Measurements from ENCODE around the gene TCF20. TPM values are rescaled to one million over a fixed set of nuclear protein-coding genes. Genes with fewer than 3 reads are reported as not detected.

The TCF20 gene
- total RNA-seq, 1 donor from 2014 or later, result 41.1 TPM

DNA sequence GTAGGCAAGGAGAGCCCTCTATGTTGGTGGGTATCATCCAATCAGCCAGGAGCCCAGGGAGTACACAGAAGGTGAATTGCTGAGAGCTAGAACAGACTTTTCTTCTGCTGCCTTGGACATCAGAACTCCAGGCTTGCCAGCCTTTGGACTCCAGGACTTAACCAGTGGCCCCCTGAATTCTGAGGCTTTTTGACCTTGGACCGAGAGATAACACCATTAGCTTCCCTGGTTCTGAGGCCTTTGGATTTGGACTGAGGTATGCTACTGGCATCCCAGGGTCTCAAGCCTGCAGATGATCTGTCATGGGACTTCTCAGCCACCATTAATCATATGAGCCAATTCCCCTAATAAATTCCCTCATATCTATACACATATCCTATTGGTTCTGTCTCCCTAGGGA lies 21.5 kb downstream of the TCF20 start:
- TF ChIP-seq, protein P1, sequence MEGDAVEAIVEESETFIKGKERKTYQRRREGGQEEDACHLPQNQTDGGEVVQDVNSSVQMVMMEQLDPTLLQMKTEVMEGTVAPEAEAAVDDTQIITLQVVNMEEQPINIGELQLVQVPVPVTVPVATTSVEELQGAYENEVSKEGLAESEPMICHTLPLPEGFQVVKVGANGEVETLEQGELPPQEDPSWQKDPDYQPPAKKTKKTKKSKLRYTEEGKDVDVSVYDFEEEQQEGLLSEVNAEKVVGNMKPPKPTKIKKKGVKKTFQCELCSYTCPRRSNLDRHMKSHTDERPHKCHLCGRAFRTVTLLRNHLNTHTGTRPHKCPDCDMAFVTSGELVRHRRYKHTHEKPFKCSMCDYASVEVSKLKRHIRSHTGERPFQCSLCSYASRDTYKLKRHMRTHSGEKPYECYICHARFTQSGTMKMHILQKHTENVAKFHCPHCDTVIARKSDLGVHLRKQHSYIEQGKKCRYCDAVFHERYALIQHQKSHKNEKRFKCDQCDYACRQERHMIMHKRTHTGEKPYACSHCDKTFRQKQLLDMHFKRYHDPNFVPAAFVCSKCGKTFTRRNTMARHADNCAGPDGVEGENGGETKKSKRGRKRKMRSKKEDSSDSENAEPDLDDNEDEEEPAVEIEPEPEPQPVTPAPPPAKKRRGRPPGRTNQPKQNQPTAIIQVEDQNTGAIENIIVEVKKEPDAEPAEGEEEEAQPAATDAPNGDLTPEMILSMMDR (IDR thresholded peaks at IDR 0.05), result no peak
- DNase-seq (ENCODE audit: extremely low spot score, unreplicated experiment), result no peak
- Mint-ChIP-seq H3K4me3 (ENCODE audit: unreplicated experiment) (no peak overlapping the region), H3K9me3 (ENCODE audit: unreplicated experiment) (no peaks in the 10 kb centered on the region), H3K27ac (ENCODE audit: unreplicated experiment) (no peak overlapping the region), H3K36me3 (ENCODE audit: unreplicated experiment) (peaks cover 4% of the 10 kb centered on the region), H3K4me1 (ENCODE audit: unreplicated experiment) (no peaks in the 10 kb centered on the region), H3K27me3 (ENCODE audit: unreplicated experiment) (no peaks in the 10 kb centered on the region)

DNA sequence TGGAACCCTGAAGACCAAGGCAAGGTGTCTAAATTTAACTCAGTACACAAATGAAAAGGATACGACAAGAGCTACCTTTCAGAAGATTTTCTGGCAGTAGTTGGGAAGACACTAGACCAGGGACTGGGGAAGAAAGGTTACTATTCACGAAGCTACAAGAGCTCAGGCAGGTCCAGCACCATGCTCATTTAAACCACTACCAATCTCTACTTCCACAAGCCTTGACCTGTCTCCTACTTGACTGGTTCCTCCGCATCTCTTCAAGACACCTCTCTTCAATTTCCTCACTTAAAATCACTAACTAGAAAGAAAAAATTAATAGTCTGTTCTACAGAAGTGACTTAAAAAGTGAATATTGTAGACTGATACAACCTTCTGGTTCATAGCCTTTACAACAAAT lies 22.9 kb downstream of the TCF20 start:
- DNase-seq (ENCODE audit: extremely low spot score, unreplicated experiment), result no peak
- Mint-ChIP-seq H3K9me3 (ENCODE audit: unreplicated experiment) (no peaks in the 10 kb centered on the region), H3K27ac (ENCODE audit: unreplicated experiment) (no peak overlapping the region), H3K27me3 (ENCODE audit: unreplicated experiment) (no peaks in the 10 kb centered on the region), H3K4me3 (ENCODE audit: unreplicated experiment) (no peak overlapping the region), H3K4me1 (ENCODE audit: unreplicated experiment) (no peaks in the 10 kb centered on the region), H3K36me3 (ENCODE audit: unreplicated experiment) (peaks cover 6% of the 10 kb centered on the region)
- TF ChIP-seq, protein P1 (IDR thresholded peaks at IDR 0.05), result no peak

DNA sequence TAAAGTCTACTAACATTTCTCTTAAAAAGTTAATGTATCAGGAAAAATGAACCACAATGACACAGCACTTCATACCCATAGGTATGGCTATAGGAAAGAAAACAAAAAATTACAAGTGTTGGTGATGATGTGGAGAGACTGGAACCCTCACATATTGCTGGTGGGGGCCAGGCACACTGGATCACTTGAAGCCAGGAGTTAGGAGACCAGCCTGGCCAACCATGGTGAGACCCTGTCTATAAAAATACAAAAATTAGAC lies 26.7 kb downstream of the TCF20 start:
- Mint-ChIP-seq H3K27me3 (ENCODE audit: unreplicated experiment) (no peaks in the 10 kb centered on the region), H3K4me1 (ENCODE audit: unreplicated experiment) (no peaks in the 10 kb centered on the region), H3K27ac (ENCODE audit: unreplicated experiment) (no peak overlapping the region), H3K4me3 (ENCODE audit: unreplicated experiment) (no peak overlapping the region), H3K36me3 (ENCODE audit: unreplicated experiment) (peaks cover 6% of the 10 kb centered on the region), H3K9me3 (ENCODE audit: unreplicated experiment) (no peaks in the 10 kb centered on the region)
- TF ChIP-seq, protein P1 (IDR thresholded peaks at IDR 0.05), result no peak
- DNase-seq (ENCODE audit: extremely low spot score, unreplicated experiment), result no peak

DNA sequence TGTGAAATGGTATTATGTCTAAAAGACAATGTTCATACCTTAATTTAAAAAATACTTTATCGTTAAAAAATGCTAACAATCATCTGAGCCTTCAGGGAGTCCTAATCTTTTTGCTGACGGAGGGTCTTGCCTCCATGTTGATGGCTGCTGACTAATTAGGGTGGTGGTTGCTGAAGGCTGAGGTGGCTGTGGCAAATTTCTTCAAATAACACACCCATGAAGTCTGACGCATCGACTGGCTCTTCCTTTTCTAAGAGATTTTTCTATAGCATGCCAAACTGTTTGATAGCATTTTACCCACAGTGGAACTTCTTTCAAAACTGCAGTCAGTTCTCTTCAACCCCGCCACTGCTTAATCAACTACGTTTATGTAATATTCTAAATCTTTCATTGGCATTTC lies 33.6 kb downstream of the TCF20 start:
- H3K27ac Mint-ChIP-seq (ENCODE audit: unreplicated experiment), result no peak overlapping the region
- no peak for DNase-seq (ENCODE audit: extremely low spot score, unreplicated experiment)
- no peaks in the 10 kb centered on the region for H3K27me3 Mint-ChIP-seq (ENCODE audit: unreplicated experiment)
- no peaks in the 10 kb centered on the region for H3K4me1 Mint-ChIP-seq (ENCODE audit: unreplicated experiment)
- H3K36me3 Mint-ChIP-seq (ENCODE audit: unreplicated experiment), result peaks cover 7% of the 10 kb centered on the region
- H3K4me3 Mint-ChIP-seq (ENCODE audit: unreplicated experiment), result no peak overlapping the region
- TF ChIP-seq, protein P1 (IDR thresholded peaks at IDR 0.05), result no peak
- peaks cover 15% of the 10 kb centered on the region for H3K9me3 Mint-ChIP-seq (ENCODE audit: unreplicated experiment)

DNA sequence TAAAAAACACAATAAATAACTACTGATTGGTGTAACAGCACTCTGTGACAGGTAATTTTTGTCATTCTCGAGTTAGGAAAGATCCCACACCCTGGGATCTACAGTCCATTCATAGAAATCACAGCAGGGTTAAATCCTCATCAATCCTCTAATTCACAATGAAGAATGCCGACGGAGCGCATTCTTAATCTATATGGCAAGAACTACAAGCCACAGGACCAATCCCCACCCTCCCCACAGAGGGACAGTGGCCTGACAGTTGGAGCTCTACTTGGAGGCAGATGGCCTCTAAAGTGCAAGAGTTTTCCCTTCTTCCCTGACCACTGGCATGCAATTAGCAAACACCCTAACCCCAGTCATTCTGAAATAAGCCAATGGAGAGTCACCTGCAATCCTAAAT lies 34.2 kb downstream of the TCF20 start:
- TF ChIP-seq, protein P1 (IDR thresholded peaks at IDR 0.05), result no peak
- Mint-ChIP-seq H3K9me3 (ENCODE audit: unreplicated experiment) (peaks cover 15% of the 10 kb centered on the region), H3K27ac (ENCODE audit: unreplicated experiment) (no peak overlapping the region), H3K27me3 (ENCODE audit: unreplicated experiment) (no peaks in the 10 kb centered on the region), H3K4me3 (ENCODE audit: unreplicated experiment) (no peak overlapping the region), H3K4me1 (ENCODE audit: unreplicated experiment) (no peaks in the 10 kb centered on the region), H3K36me3 (ENCODE audit: unreplicated experiment) (peaks cover 7% of the 10 kb centered on the region)
- no peak for DNase-seq (ENCODE audit: extremely low spot score, unreplicated experiment)

Measured in osteocyte (in vitro differentiated cells).